AG04449 (cell line): Measurements from ENCODE around the gene GBP3.

Experiments used
- CTCF ChIA-PET: fragments of 350-600 bp; formaldehyde crosslinking; extraction: SDS; loops from one replicate; lab custom pipeline; 2021; ENCODE audit warnings: antibody characterized with exemption; lab: Yijun Ruan, JAX
- POLR2A ChIA-PET: fragments of 400-600, 350-600 bp; formaldehyde crosslinking; extraction: SDS; loops from one replicate; lab custom pipeline; 2020; ENCODE audit warnings: antibody characterized with exemption, inconsistent platforms; lab: Yijun Ruan, JAX
- DNase-seq: peaks from one replicate; pipeline ENCODE4 v3.0.0-alpha.2; 2010; ENCODE audit warnings: low read depth, low spot score
- H3K4me3 ChIP-seq: 2 replicates; pipeline ENCODE4 v1.5.1; 2011; ENCODE audit warnings: low read depth, mild to moderate bottlenecking, control low read depth, low read length
- TF ChIP-seq, protein P1 (sequence below): IDR thresholded peaks from one replicate; pipeline ENCODE4 v1.5.1; 2011; ENCODE audit warnings: mild to moderate bottlenecking, moderate library complexity, low read length, control low read depth, inconsistent platforms; ENCODE audit not compliant: insufficient read depth; ENCODE audit errors: missing control alignments

Gene GBP3

GRCh38 chr1:88961647-88962275 lies 60.9 kb downstream of the GBP3 start:
- ChIA-PET CTCF (interaction anchor here (1.1 to 2.0 kb wide), 4 partner anchors 10 to 493 kb away, joined by 3 to 8 read pairs (median 3); no protein-coding TSS in a partner anchor), POLR2A (no interaction called here)
- TF ChIP-seq, protein P1, sequence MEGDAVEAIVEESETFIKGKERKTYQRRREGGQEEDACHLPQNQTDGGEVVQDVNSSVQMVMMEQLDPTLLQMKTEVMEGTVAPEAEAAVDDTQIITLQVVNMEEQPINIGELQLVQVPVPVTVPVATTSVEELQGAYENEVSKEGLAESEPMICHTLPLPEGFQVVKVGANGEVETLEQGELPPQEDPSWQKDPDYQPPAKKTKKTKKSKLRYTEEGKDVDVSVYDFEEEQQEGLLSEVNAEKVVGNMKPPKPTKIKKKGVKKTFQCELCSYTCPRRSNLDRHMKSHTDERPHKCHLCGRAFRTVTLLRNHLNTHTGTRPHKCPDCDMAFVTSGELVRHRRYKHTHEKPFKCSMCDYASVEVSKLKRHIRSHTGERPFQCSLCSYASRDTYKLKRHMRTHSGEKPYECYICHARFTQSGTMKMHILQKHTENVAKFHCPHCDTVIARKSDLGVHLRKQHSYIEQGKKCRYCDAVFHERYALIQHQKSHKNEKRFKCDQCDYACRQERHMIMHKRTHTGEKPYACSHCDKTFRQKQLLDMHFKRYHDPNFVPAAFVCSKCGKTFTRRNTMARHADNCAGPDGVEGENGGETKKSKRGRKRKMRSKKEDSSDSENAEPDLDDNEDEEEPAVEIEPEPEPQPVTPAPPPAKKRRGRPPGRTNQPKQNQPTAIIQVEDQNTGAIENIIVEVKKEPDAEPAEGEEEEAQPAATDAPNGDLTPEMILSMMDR, result no peak
- no peak overlapping the region for H3K4me3 ChIP-seq
- DNase-seq, result no peak

- POLR2A ChIA-PET, result no interaction called here
- CTCF ChIA-PET, result interaction anchor here (1.1 to 2.0 kb wide), 4 partner anchors 11 to 493 kb away, joined by 3 to 8 read pairs (median 3); no protein-coding TSS in a partner anchor
- no peak overlapping the region for H3K4me3 ChIP-seq
Measured at GRCh38 chr1:88961081-88961480, 61.6 kb downstream of the GBP3 start.

More at GRCh38 chr1:88961081-88961480, 61.6 kb downstream of the GBP3 start:
- TF ChIP-seq, protein P1, result no peak
- no peak for DNase-seq
